HG03025 (cell line): ENCODE measurements around the gene PERCC1.

Source experiments
- ATAC-seq: cut with Tn5 transposase; IDR thresholded peaks from one replicate; pipeline ENCODE4 v1.9.1; 2021; ENCODE audit warnings: mild to moderate bottlenecking, moderate library complexity; ENCODE audit not compliant: unreplicated experiment, low FRiP score

PERCC1 gene

DNA sequence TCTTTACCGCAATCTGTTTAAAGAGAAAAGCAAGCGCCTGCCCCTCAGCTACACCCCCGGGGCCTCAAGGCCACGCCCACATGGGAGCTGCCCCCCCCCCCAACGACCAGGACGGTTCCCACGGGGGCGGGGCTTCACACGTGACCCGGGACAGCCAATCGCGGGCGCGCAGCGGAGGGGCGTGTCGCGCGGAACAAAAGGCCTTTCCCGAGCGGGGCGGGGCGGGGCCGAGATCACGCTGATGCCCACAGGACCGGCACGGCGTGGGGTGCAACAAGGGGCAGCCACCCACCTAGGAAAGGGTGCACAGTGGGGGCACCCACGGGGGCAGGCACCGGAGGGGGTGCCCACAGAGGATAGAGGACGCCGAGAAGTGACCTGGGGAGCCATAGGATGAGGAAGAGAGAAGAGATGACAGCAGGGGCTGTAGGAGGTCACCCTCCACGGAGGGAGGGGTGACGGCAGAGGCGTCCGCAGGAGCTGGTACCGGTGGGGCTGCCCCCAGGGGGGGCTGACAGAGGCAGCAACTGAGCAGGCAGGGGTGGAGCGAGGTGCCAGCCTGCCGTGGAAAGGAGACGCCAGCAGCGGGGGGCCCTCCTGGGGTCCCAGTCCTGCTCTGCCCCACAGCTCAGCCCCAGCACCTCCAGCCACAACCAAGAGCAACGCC lies 22.6 kb upstream of the PERCC1 start:
- peak; percentile 72 for ATAC-seq

DNA sequence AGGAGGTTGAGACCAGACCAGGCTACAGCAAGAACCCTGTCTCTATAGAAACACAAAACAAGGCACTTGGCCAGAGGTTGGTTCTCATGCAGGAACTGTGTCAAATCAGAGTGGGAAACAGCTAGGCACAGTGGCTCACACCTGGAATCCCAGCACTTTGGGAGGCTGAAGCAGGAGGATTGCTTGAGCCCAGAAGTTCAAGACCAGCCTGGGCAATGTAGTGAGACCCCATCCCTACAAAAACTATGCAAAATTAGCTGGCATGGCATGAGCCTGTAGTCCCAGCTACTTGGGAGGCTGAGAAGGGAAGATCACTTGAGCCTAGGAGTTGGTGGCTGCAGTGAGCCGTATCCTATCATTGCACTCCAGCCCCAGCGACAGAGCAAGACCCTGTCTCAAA lies 18.0 kb upstream of the PERCC1 start:
- ATAC-seq, result no peak

GRCh38 chr16:1413684-1414531 lies 17.0 kb upstream of the PERCC1 start:
- ATAC-seq, result peak; percentile 30

DNA sequence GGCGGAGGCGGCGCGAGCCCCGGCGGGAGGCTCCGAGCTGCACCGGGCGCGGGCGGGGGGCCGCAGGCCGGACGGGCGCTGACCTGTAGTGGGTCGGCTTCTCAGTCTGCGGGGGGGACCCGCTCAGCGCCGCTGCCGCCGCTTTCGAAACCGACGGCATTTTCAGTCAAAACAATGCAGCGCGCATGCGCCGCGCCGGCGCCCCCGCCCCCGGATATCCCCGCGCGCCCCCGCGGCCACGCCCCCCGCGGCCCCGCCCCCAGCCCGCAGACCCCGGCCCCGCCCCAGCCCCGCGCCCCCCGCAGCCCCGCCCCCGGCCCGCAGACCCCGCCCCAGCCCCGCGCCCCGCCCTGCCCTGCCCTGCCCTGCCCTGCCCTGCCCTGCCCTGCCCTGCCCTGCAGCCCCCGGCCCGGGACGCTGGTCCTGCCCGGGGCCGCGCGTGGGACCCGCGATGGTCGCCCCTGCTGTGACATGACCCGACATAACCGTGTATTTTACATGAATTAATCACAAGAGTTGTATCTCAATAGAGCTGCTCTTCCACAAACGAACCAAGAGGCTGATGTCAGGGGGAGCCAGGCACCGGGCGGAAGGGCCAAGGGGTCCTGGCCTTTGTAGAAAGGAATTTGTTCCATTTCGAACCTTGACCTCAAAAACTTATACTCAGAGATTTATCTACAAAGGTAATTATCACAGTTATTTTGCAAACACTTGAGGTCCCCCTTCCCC lies 16.2 kb upstream of the PERCC1 start, which contains the start of gene UNKL:
TSS of gene UNKL (minus strand) at position 173 of the 729 bp plus-strand sequence. CDS start at position 160, 13 bp downstream.
- ATAC-seq, result peak; percentile 55

DNA sequence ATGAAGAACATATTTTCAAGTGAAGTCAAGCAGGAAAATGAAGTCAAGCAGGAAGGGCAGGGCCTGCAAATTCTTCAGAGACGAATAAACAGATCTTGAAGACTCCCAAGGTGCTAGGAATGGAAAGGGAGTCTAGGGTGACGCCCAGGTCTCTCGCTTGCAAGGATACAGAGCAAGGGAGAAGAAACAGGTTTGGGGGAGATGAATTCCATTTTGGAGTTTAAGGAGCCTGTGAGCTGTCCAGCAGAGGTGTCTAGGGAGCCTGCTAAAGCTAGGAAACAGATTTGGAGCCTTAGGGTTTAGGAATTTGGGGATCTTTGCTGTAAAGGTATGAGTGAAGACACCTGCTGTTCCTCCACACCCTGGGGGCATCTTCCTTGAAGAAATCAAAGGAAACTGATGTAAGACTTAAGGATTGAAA lies 14.3 kb upstream of the PERCC1 start:
- ATAC-seq, result no peak

GRCh38 chr16:1420111-1420539 lies 10.8 kb upstream of the PERCC1 start:
- peak; percentile 4 for ATAC-seq

DNA sequence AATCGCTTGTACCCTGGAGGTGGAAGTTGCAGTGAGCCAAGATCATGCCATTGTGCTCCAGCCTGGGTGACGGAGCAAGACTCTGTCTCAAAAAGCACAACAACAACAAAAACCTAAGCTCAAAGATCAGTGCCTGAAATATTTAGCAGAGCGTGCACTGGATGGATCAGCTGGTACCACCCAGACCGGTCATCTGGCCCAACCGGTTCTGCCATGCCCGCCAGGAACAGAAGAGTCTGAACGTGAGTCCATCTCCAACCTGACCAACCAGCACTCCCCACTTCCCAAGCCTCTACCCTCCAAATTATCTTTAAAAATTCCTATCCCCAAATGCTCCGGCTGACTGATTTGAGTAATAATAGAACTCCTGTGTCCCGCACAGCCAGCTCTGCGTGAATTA lies 8.8 kb upstream of the PERCC1 start:
- no peak for ATAC-seq

GRCh38 chr16:1424028-1424427 lies 6.8 kb upstream of the PERCC1 start:
- no peak for ATAC-seq

- ATAC-seq, result no peak
Observed at GRCh38 chr16:1425616-1426370, 5.1 kb upstream of the PERCC1 start.

DNA sequence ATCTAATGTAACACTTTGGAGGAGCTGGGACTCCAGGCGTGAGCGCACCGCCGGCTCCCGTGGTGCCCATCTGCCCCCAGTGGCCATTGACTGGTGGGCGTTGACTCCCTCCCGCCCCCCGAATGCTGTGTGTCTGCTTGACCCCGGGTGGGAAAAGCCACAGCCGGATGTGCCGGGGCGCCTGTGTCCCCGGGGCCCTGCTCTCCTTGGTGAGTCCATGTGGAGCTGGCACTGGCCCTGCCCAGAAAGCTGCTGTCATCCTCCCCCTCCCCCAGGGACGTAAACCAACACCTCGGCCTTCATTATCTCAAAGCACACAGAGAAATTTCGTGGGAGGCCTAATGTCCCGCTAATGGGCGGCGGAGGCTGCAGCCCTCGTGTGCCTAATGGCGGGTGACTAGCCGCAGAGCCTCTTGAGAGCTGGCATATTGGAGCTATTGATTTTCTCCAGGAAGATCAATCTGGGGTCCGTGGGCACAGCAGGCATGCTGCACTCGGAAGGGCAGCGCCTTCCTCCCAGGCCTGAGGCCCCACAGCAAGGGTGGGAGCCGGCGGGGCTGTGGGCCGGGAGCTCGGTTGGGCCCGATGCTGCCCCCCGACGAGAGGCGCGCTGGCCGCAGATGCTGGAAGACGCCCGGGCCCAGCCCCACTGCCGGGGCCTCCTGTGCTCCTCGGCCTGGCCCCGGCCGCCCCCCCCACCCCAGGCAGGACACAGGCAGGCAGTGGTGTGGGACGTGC lies 4.0 kb upstream of the PERCC1 start:
- no peak for ATAC-seq

DNA sequence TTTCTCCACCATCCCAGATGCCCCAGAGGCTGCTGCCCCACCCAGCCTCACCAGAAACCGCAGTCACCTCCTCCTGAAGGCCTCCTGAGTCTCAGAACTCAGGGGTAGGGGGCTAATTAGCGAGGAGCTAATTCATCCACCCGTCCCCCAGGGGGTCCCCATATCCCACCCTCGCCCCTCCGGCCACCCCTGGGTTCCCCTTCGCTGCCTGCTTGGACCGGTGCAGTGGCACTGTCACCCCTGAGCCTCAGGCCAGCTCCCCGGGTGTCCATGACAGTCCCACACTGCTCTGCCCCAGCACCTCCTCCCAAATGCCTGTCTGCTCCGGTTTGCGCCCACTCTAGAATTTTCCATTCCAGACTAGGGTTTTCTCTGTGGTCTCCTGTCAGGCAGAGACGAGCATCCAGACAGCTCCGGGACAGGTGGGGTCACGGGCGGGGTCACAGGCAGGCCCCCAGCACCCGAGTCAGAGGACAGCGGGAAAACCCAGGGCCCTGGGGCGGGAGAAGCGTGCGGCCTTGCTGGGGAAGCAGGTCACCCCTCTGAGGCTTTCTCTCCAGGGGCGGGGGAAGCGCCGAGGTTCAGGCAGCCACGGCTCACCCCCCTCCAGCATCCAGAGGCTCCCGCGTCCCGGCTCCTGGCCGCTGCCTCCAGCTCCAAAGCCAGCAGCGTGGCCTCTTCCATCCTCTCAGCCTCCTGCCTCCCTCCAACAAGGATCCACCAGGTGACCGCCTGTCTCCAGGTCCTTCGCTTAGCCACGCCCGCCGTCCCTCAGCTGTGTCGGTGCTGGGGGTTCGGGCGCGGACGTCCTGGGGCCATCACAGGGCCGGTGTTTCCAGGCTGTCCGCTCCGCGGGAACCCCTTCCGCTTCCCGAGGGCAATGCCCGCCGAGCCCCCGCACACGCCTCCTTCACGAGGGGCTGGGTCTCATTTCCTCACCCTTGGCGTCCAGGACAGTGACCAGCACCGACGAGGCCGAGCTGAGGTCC lies 3.1 kb upstream of the PERCC1 start:
- ATAC-seq, result no peak

- ATAC-seq, result no peak
Observed at GRCh38 chr16:1428511-1428910, 2.4 kb upstream of the PERCC1 start.

- no peak for ATAC-seq
Observed at GRCh38 chr16:1429012-1429411, 1.9 kb upstream of the PERCC1 start.

- no peak for ATAC-seq
Observed at GRCh38 chr16:1429631-1430030, 1.2 kb upstream of the PERCC1 start.

DNA sequence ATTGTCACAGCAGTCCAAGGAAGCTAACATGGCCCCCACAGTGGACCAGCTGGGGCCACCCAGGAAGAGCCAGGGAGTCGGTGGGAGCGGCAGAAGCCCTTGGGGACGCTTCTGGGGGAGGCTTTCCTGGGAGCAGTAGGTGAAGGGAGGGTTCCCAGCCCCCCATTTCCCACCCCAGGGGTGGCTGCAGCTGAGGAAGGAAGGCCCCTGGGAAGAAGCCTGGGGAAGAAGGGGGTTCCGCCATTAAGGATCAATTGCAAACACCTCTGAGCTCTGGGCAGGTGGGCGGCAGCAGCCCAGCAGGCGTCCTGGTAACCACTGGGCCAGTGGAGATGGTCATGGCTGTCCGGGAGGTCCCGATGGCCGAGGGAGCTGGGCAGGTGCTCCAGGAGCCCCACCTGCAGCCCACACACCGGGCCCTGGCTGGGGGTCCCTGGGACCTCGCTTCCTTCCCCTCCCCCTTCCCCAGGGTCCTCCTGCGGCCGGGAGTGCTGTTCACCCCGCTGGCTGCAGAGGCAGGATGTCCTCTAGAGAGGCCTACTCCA lies 592 bp upstream of the PERCC1 start:
- ATAC-seq, result no peak

DNA sequence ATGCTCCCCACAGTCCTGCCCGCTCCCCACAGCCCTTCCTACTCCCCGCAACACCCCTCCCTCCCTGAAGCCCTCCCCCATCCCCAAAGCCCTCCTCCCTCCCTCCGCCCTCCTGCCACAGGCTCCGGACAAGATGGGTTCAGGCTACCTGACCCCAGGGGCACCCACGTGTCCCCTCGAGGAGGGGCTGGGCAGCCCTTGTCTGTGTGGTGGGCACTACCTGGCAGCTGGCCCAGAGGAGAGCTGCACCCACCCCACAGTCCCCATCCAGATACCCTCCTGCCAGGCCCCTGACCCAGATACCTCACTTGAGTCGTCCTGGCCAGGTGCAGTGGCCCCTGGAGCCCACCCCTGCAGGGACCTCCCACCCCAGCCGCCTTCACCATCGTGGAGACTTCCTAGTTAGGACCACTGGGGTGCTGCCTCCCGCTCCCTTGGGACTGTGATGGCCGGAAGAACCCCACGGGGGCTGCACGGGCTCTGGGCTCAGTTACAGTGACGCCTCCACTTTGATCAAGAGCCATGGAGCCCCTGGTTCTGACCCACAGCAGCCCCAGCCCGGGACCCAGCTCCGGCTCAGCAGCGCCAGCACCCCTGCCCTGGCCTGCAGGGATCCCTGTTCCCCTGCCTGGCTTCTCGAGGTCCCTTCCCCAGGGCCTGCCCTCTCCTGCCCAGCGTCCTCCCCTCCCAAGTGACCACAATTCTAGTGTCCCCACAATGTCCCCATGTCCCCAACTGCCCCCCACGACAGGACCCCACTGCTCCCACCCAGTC lies 806 bp downstream of the PERCC1 start:
- ATAC-seq, result no peak

DNA sequence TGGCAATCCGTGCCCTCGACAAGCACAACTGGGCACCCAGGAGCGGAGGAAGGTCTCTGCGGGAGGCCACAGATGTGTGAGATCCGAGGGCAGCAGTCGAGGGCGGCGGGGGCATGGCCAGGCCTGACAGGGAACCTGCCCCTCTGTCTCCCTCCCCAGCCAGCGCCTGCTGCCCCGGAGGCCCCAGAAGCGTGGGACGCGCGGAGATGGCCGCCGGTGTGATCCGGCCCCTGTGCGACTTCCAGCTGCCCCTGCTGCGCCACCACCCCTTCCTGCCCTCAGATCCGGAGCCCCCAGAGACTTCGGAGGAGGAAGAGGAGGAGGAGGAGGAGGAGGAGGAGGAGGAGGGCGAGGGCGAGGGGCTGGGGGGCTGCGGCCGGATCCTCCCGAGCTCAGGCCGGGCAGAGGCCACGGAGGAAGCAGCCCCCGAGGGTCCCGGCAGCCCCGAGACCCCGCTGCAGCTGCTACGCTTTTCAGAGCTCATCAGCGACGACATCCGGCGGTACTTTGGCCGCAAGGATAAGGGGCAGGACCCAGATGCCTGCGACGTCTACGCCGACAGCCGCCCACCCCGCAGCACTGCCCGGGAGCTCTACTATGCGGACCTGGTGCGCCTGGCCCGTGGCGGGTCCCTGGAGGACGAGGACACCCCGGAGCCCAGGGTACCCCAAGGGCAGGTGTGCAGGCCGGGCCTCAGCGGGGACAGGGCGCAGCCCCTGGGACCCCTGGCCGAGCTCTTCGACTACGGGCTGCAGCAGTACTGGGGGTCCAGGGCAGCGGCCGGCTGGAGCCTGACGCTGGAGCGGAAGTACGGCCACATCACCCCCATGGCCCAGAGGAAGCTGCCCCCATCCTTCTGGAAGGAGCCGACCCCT lies 1.7 kb downstream of the PERCC1 start:
- ATAC-seq, result no peak
